ENCODE data around the gene HDAC1. TPM values are rescaled to one million over a fixed set of nuclear protein-coding genes. Genes with fewer than 3 reads are reported as not detected.

Gene HDAC1
- total and polyA plus RNA-seq, 4 donors, result 32.1 to 58.1 (median 45.2) TPM

DNA sequence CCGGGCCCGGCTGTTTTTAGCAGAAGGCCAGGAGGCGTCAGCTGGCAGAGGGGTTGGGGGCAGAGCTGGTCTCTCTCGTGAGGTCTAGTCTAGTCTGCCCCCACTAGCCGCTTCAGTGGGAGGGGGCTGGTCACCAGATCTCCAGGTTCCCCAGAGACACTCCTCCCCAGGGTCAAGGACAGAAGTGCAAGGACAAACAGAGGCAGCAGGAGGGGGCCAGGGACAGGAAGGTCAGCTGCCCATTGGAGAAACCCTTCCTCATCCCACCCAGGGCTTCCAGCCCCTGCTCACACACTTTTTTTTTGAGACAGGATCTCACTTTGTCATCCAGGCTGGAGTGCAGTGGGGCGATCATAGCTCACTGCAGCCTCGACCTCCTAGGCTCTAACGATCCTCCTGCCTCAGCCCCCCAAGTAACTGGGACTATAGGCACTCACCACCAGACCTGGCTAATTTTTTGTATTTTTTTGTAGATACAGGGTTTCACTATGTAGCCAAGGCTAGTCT is 60.4 kb downstream of the HDAC1 start:
- Histone ChIP-seq H3K4me1 (ENCODE audit: control insufficient read depth in 4 of 4, insufficient read depth in 4 of 4, low read length in 3 of 4) (peaks cover 7 to 39% (median 17%) of the 10 kb centered on the region in 4 donors), H3K27me3 (ENCODE audit: control insufficient read depth in 4 of 4, insufficient read depth in 4 of 4, low read length in 3 of 4) (no peaks in the 10 kb centered on the region), H3K9me3 (ENCODE audit: control insufficient read depth in 4 of 4, low read length in 3 of 4) (no peaks in the 10 kb centered on the region), H3K27ac (ENCODE audit: low read depth in 1 of 2, low read length in 2 of 2) (peak overlapping the region; percentile 91), H3K9ac (ENCODE audit: low read depth in 1 of 2, low read length in 2 of 2) (peak overlapping the region; percentile 50 to 82), H3K36me3 (ENCODE audit: control insufficient read depth in 4 of 4, insufficient read depth in 3 of 4, low read depth in 1 of 4, low read length in 3 of 4) (no peaks in the 10 kb centered on the region), H3K4me3 (ENCODE audit: low read depth in 1 of 3, low read length in 3 of 3) (peak overlapping the region in 2 of 3 donors; percentile 70 to 79)
- no peak for DNase-seq (ENCODE audit: low spot score)
- no peak for TF ChIP-seq EGR1 (IDR thresholded peaks at IDR 0.05; ENCODE audit: low read depth in 2 of 2)
- TF ChIP-seq HNF4G (IDR thresholded peaks at IDR 0.05), result no peak
- TF ChIP-seq, protein P1, sequence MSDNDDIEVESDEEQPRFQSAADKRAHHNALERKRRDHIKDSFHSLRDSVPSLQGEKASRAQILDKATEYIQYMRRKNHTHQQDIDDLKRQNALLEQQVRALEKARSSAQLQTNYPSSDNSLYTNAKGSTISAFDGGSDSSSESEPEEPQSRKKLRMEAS (IDR thresholded peaks at IDR 0.05), result no peak
- no peak for TF ChIP-seq RXRA (IDR thresholded peaks at IDR 0.05)
- TF ChIP-seq, protein P2, sequence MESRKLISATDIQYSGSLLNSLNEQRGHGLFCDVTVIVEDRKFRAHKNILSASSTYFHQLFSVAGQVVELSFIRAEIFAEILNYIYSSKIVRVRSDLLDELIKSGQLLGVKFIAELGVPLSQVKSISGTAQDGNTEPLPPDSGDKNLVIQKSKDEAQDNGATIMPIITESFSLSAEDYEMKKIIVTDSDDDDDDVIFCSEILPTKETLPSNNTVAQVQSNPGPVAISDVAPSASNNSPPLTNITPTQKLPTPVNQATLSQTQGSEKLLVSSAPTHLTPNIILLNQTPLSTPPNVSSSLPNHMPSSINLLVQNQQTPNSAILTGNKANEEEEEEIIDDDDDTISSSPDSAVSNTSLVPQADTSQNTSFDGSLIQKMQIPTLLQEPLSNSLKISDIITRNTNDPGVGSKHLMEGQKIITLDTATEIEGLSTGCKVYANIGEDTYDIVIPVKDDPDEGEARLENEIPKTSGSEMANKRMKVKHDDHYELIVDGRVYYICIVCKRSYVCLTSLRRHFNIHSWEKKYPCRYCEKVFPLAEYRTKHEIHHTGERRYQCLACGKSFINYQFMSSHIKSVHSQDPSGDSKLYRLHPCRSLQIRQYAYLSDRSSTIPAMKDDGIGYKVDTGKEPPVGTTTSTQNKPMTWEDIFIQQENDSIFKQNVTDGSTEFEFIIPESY (IDR thresholded peaks at IDR 0.05), result no peak
- no peak for TF ChIP-seq FOXA2 (IDR thresholded peaks at IDR 0.05)
- WGBS, result 46% methylated on average over 8 of the region's 8 CpGs

DNA sequence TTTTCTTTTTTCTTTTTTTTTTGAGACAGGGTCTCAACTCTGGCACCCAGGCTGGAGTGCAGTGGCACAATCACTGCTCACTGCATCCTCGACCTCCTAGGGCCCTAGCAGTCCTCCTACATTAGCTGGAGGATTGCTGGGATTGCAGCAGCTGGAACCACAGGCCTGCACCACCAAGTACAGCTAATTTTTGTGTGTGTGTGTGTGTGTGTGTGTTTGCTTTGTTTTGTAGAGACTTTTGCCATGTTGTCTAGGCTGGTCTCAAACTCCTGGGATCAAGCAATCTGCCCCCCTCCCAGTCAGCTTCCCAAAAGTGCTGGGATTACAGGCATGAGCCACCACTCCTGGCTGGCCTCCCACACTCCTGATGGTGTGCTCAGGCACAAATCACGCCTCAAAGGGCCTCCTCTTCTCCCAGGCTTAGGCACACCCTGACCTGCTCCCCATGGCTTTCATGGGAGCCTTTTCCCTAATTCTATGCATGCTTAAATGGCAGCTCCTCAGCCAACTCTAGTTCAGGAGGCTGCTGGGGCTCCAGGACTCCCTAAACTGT is 61.0 kb downstream of the HDAC1 start:
- Histone ChIP-seq H3K4me3 (ENCODE audit: low read depth in 1 of 3, low read length in 3 of 3) (no peak overlapping the region), H3K4me1 (ENCODE audit: control insufficient read depth in 4 of 4, insufficient read depth in 4 of 4, low read length in 3 of 4) (peaks cover 7 to 39% (median 18%) of the 10 kb centered on the region in 4 donors), H3K9me3 (ENCODE audit: control insufficient read depth in 4 of 4, low read length in 3 of 4) (no peaks in the 10 kb centered on the region), H3K27me3 (ENCODE audit: control insufficient read depth in 4 of 4, insufficient read depth in 4 of 4, low read length in 3 of 4) (no peaks in the 10 kb centered on the region), H3K36me3 (ENCODE audit: control insufficient read depth in 4 of 4, insufficient read depth in 3 of 4, low read depth in 1 of 4, low read length in 3 of 4) (no peaks in the 10 kb centered on the region), H3K9ac (ENCODE audit: low read depth in 1 of 2, low read length in 2 of 2) (no peak overlapping the region), H3K27ac (ENCODE audit: low read depth in 1 of 2, low read length in 2 of 2) (peak overlapping the region; percentile 40 to 45)
- TF ChIP-seq, protein P3, sequence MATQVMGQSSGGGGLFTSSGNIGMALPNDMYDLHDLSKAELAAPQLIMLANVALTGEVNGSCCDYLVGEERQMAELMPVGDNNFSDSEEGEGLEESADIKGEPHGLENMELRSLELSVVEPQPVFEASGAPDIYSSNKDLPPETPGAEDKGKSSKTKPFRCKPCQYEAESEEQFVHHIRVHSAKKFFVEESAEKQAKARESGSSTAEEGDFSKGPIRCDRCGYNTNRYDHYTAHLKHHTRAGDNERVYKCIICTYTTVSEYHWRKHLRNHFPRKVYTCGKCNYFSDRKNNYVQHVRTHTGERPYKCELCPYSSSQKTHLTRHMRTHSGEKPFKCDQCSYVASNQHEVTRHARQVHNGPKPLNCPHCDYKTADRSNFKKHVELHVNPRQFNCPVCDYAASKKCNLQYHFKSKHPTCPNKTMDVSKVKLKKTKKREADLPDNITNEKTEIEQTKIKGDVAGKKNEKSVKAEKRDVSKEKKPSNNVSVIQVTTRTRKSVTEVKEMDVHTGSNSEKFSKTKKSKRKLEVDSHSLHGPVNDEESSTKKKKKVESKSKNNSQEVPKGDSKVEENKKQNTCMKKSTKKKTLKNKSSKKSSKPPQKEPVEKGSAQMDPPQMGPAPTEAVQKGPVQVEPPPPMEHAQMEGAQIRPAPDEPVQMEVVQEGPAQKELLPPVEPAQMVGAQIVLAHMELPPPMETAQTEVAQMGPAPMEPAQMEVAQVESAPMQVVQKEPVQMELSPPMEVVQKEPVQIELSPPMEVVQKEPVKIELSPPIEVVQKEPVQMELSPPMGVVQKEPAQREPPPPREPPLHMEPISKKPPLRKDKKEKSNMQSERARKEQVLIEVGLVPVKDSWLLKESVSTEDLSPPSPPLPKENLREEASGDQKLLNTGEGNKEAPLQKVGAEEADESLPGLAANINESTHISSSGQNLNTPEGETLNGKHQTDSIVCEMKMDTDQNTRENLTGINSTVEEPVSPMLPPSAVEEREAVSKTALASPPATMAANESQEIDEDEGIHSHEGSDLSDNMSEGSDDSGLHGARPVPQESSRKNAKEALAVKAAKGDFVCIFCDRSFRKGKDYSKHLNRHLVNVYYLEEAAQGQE (IDR thresholded peaks at IDR 0.05), result no peak
- TF ChIP-seq HNF4A (conservative IDR thresholded peaks at IDR 0.05) (no peak), FOXA2 (IDR thresholded peaks at IDR 0.05) (no peak)
- DNase-seq (ENCODE audit: low spot score), result no peak
- 90% methylated on average over 2 of the region's 2 CpGs for WGBS

DNA sequence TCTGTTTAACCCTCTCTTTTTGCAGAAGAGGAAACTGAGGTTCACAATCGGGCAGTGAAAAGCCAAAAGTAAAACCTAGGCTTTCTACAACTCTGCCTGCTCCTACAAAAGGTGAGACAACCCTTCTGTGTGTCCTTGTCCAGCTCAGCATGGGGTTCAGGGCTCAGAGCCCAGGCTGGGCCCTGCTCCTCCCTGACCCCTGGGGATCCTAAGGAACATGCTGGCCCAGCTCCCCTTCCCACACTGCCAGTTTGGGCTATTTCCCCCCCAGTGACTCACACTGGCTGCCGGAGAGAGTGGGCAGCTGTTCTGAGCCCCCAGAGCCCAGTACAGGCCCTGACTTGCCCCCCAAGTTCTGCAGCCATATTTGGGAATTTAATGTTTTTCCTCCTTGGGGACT is 61.5 kb downstream of the HDAC1 start:
- no peaks in the 10 kb centered on the region for H3K9me3 ChIP-seq (ENCODE audit: control insufficient read depth in 4 of 4, low read length in 3 of 4)
- H3K27me3 ChIP-seq (ENCODE audit: control insufficient read depth in 4 of 4, insufficient read depth in 4 of 4, low read length in 3 of 4), result no peaks in the 10 kb centered on the region
- peak overlapping the region; percentile 40 to 45 for H3K27ac ChIP-seq (ENCODE audit: low read depth in 1 of 2, low read length in 2 of 2)
- no peaks in the 10 kb centered on the region for H3K36me3 ChIP-seq (ENCODE audit: control insufficient read depth in 4 of 4, insufficient read depth in 3 of 4, low read depth in 1 of 4, low read length in 3 of 4)
- no peak for DNase-seq (ENCODE audit: low spot score)
- TF ChIP-seq, protein P1 (IDR thresholded peaks at IDR 0.05), result no peak
- TF ChIP-seq YY1 (IDR thresholded peaks at IDR 0.05), result no peak
- TF ChIP-seq HNF4G (IDR thresholded peaks at IDR 0.05), result no peak
- TF ChIP-seq, protein P4, sequence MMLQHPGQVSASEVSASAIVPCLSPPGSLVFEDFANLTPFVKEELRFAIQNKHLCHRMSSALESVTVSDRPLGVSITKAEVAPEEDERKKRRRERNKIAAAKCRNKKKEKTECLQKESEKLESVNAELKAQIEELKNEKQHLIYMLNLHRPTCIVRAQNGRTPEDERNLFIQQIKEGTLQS (IDR thresholded peaks at IDR 0.05), result no peak
- TF ChIP-seq, protein P3 (IDR thresholded peaks at IDR 0.05), result no peak
- TF ChIP-seq EGR1 (IDR thresholded peaks at IDR 0.05; ENCODE audit: low read depth in 2 of 2), result no peak
- WGBS, result 76% methylated on average over 2 of the region's 2 CpGs
- H3K4me1 ChIP-seq (ENCODE audit: control insufficient read depth in 4 of 4, insufficient read depth in 4 of 4, low read length in 3 of 4), result peaks cover 7 to 40% (median 22%) of the 10 kb centered on the region in 4 donors
- no peak overlapping the region for H3K4me3 ChIP-seq (ENCODE audit: low read depth in 1 of 3, low read length in 3 of 3)
- H3K9ac ChIP-seq (ENCODE audit: low read depth in 1 of 2, low read length in 2 of 2), result no peak overlapping the region

Data from liver (tissue), 9 donors.